H54 (cell line): ENCODE results near the gene MLLT10.

Source experiments
- DNase-seq: peaks from one replicate; pipeline ENCODE4 v3.0.0; 2011; ENCODE audit warnings: low spot score, mixed read lengths; ENCODE audit not compliant: insufficient read length
- FAIRE-seq: peaks from 3 replicates; lab custom pipeline; 2011; peaks lifted over from hg19 to GRCh38; lab: Jason Lieb, UNC
- POLR2A ChIP-seq: IDR thresholded peaks from 2 replicates; pipeline ENCODE4 v1.6.1; 2011; ENCODE audit warnings: low read depth, mild to moderate bottlenecking, low read length

MLLT10 gene

DNA sequence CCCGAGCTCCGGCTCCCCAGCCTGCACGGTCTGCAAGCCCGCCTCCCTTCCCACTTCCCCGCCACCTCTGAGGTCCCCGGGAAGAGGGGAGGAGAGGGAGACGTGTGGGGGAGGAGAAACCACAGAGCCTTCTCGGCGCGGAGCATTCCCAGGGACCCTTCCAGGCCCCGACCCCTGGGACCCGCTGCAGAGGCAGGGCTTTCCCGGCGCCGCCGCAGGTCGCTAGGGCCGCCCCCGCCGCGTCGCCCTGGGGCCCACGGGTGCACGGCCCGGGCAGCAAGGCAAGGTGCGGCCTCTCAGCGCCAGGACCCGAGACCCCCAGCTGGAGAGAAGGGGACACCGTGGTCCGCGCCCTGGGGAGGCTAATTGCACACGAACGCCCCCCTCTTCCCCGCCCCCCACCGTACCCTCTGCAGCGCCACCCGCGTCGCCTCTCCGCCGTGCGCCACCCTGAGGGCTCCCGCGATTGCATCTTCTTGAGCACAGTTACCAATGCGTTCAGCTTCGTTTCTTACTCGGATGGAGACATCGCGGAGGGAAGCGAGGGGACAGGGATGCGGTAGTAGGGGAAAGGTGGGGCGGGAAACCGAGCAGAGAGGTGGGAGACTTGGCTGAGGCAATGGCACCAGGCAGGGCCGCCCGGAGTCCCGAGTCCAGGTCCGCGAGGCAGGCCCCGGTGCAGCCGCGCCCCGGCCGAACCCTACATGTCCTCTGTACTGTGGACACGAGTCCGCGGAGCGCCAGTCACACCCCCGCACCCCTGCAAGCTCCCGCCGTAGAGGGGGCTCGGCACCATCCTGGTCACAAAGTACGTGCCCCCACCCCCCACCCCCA, 37.5 kb upstream of the MLLT10 start:
- no peak for DNase-seq
- peak; percentile 12; the same call in 1 of the 2 replicates for TF ChIP-seq POLR2A

GRCh38 chr10:21497177-21497807, 36.7 kb upstream of the MLLT10 start:
- FAIRE-seq, result no peak
- peak; percentile 97 for DNase-seq
- TF ChIP-seq POLR2A, result peak; percentile 50; the same call in 1 of the 2 replicates

More for the DNA sequence above, 37.5 kb upstream of the MLLT10 start:
- FAIRE-seq, result no peak

- TF ChIP-seq POLR2A, result no peak
- DNase-seq (no peak), FAIRE-seq (no peak)
These were observed 35.7 kb upstream of the MLLT10 start for GRCh38 chr10:21498377-21498776.

DNA sequence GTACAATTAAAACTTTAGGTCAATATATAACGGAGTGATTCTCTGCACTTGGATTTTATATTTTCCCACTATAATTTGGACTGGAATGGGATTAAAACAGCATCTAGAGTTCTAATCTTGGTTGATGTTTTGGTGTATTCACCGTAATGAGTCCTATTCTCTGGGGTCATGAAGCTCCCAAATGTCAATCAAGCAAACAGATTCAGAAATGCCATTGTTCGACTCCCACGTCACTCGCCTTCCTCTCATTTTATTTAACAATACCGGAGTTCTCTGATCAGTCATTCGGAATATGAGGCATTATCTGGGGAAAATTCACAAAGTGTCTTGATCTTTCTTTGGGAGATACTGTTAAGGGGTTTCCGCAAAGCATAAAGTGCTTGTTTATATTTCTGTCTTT, 35.0 kb upstream of the MLLT10 start:
- FAIRE-seq, result no peak
- DNase-seq, result no peak
- TF ChIP-seq POLR2A, result no peak

GRCh38 chr10:21499701-21500577, 34.1 kb upstream of the MLLT10 start:
- no peak for TF ChIP-seq POLR2A
- FAIRE-seq, result no peak
- no peak for DNase-seq

DNA sequence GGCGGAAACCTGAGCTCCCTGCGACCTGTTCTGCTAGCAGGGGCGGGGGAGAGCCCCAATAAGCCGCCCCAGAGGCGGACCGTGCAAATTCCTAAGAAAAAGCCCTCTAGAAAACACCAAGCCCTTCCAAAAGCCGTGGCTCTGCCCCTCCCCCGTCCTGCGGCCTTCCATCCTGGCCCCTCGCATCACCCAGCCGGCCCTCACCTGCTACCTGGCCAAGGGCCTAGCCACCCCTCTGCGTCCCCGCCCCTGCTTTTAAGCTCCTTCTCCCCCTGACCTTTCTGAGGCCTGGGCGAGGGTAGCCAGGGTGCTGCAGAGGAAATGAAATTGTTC, 33.5 kb upstream of the MLLT10 start:
- DNase-seq (no peak), FAIRE-seq (no peak)
- no peak for TF ChIP-seq POLR2A

GRCh38 chr10:21501091-21501490, 32.9 kb upstream of the MLLT10 start:
- no peak for TF ChIP-seq POLR2A
- DNase-seq, result no peak
- no peak for FAIRE-seq

DNA sequence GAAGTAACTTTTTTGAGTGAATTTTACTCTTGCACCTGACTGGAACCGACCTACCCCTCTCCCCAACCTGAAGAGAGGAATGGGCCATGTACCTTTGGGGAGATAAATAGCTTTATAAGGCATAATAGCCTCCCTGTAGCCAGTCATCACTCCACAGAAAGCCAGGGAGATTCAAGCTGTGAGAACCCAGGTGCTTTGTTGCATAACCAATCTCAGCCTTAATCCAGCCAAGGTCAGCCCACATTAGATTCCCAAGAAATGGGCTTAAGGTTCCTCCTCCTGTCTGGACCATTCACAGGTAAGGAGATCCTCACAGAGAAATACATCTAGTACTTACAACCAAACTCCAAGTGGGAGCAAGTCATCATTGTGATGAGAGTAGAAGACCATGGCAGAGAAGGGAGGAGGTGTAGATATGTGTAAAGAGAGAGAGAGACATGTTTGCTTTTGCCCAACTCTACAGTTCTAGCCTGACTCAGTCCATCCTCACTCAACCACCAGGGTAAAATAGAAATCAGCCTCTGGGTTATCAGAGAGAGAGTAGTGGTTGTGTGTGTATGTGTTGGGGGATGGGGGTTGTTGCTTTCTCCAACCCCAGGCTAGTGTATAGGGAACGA, 32.2 kb upstream of the MLLT10 start:
- no peak for TF ChIP-seq POLR2A
- FAIRE-seq, result no peak
- DNase-seq, result no peak

- FAIRE-seq (no peak), DNase-seq (no peak)
- TF ChIP-seq POLR2A, result no peak
These were observed 31.7 kb upstream of the MLLT10 start for GRCh38 chr10:21502348-21502740.

- FAIRE-seq, result no peak
- no peak for TF ChIP-seq POLR2A
- DNase-seq, result no peak
These were observed 30.5 kb upstream of the MLLT10 start for GRCh38 chr10:21503542-21503941.

- DNase-seq (no peak), FAIRE-seq (no peak)
- TF ChIP-seq POLR2A, result no peak
These were observed 28.2 kb upstream of the MLLT10 start for GRCh38 chr10:21505711-21506278.

DNA sequence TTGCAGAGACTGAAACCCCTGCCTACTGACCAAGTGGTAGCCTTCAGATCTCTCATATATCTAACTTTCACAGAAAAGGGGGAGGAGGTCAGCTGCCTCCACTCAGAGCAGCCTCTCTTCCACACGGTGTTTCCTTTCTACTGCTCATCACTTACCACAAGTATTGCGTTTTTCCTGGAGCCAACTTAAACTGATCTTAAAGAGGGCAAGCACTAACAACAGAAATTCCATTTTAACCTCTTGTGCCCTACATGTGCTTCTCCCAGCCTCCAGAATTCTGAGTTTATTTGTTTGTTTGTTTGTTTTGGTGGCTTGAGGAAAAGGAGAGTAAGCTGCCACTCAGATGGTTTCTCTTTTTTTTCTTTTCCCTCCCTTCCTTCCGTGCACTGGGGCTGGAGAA, 27.7 kb upstream of the MLLT10 start:
- no peak for TF ChIP-seq POLR2A
- FAIRE-seq (no peak), DNase-seq (no peak)

GRCh38 chr10:21507150-21507549, 26.9 kb upstream of the MLLT10 start:
- no peak for FAIRE-seq
- DNase-seq, result no peak
- no peak for TF ChIP-seq POLR2A
